ENCODE data around the gene AAGAB. TPM values are rescaled to one million over a fixed set of nuclear protein-coding genes. Genes with fewer than 3 reads are reported as not detected.
"Not testable (repeated sequence)": the region's sequence is repeated elsewhere in the genome, so short reads cannot be mapped to it uniquely, and the experiment has no call there.

Gene AAGAB
- total RNA-seq, 1 experiment from 2014 or later = 56.5 TPM

DNA sequence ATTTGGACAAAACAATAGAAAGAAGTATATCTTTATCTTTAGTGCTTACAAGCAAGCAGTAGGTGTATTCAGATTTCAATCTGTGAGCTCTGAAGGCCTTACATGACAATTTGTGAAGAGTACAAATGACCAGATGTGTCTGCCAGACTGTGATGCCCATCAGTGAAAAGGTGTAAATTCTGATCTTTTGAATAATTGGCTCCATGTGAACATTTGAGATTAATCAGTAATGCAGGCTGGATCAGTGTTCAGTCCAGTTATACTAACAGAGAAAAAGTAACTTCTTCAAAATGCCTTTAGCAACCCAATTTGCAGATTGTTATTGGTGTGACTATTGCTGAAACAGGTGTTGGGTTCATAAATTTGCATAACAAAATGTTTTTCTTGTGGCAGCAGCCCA is 5.3 kb upstream of the AAGAB start:
- H3K9me2 ChIP-seq (ENCODE audit: insufficient read depth) = no peaks in the 10 kb centered on the region
- CTCF ChIA-PET = no interaction called here
- no peak for TF ChIP-seq EZH2 (IDR thresholded peaks at IDR 0.05; ENCODE audit: low read depth)
- intact Hi-C loops (cut with micrococcal nuclease; ENCODE audit: unreplicated experiment) = no loop called here
- H3F3A ChIP-seq (ENCODE audit: insufficient read depth, low read depth) = peaks cover 11% of the 10 kb centered on the region; the same call in 1 of the 2 replicates
- no TSS peak for BruUV-seq (replicated peaks)
- no peak for DNase-seq
- no peak overlapping the region for H2AFZ ChIP-seq
- H3K27ac ChIP-seq = no peak overlapping the region
- H3K4me2 ChIP-seq = no peak overlapping the region
- no peaks in the 10 kb centered on the region for H3K79me2 ChIP-seq (ENCODE audit: low read depth)
- H3K27me3 ChIP-seq (ENCODE audit: insufficient read depth, low read depth) = no peaks in the 10 kb centered on the region
- H4K20me1 ChIP-seq (ENCODE audit: insufficient read depth) = no peaks in the 10 kb centered on the region
- POLR2A ChIA-PET (ENCODE audit: unreplicated experiment) = interaction anchor here (0.6 kb wide), 1 partner anchor 112 kb away, joined by 3 read pairs; no protein-coding TSS in a partner anchor
- H3K4me1 ChIP-seq (replicated peaks; ENCODE audit: insufficient read depth) = no peaks in the 10 kb centered on the region
- H3K9me3 ChIP-seq (ENCODE audit: insufficient read depth, low read depth) = no peaks in the 10 kb centered on the region
- no peak overlapping the region for H3K4me3 ChIP-seq
- no peaks in the 10 kb centered on the region for H3K36me3 ChIP-seq (ENCODE audit: low read depth)

DNA sequence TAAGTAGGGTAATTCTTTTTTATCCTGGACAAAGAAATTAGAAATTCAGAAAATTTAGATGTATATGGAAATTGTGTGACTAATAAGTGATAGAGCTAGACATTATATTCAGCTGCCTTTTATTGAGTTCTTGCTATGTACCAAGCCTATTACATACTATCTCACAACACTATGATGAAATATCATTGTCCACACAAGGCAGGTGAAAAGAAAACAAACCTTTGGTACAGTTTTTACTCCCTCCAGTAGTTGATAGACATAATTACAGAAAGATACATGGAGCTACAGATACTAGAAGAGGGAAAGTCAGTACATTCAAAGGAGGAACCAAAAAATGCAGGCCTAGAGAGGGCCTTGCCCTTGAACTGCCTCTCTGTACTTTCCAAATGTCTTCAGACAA is 4.9 kb upstream of the AAGAB start:
- no peak for DNase-seq
- H3K4me1 ChIP-seq (replicated peaks; ENCODE audit: insufficient read depth) = no peaks in the 10 kb centered on the region
- H3K4me3 ChIP-seq = no peak overlapping the region
- H4K20me1 ChIP-seq (ENCODE audit: insufficient read depth) = no peaks in the 10 kb centered on the region
- POLR2A ChIA-PET (ENCODE audit: unreplicated experiment) = interaction anchor here (0.6 kb wide), 2 partner anchors 14 to 1895 kb away, joined by 3 to 6 read pairs; no protein-coding TSS in a partner anchor
- no peaks in the 10 kb centered on the region for H3K9me3 ChIP-seq (ENCODE audit: insufficient read depth, low read depth)
- no peak overlapping the region for H3K27ac ChIP-seq
- no peak overlapping the region for H2AFZ ChIP-seq
- H3K79me2 ChIP-seq (ENCODE audit: low read depth) = 0 out of 2 replicates have a peak, but pooled peaks cover under 1% of the 10 kb centered on the region
- no peaks in the 10 kb centered on the region for H3K27me3 ChIP-seq (ENCODE audit: insufficient read depth, low read depth)
- peaks cover 12% of the 10 kb centered on the region; the same call in 1 of the 2 replicates for H3F3A ChIP-seq (ENCODE audit: insufficient read depth, low read depth)
- CTCF ChIA-PET = no interaction called here
- no peak for TF ChIP-seq CTCF (conservative IDR thresholded peaks at IDR 0.05)
- no peak for TF ChIP-seq EZH2 (IDR thresholded peaks at IDR 0.05; ENCODE audit: low read depth)
- no peaks in the 10 kb centered on the region for H3K36me3 ChIP-seq (ENCODE audit: low read depth)
- no TSS peak for BruUV-seq (replicated peaks)
- H3K9me2 ChIP-seq (ENCODE audit: insufficient read depth) = no peaks in the 10 kb centered on the region
- intact Hi-C loops (cut with micrococcal nuclease; ENCODE audit: unreplicated experiment) = no loop called here
- no peak overlapping the region for H3K4me2 ChIP-seq

- H2AFZ ChIP-seq; H3K27me3 ChIP-seq (ENCODE audit: insufficient read depth, low read depth); H3K4me2 ChIP-seq; H3K79me2 ChIP-seq (ENCODE audit: low read depth); BruUV-seq (replicated peaks); POLR2A ChIA-PET (ENCODE audit: unreplicated experiment); H4K20me1 ChIP-seq (ENCODE audit: insufficient read depth); H3K9me3 ChIP-seq (ENCODE audit: insufficient read depth, low read depth); H3K9me2 ChIP-seq (ENCODE audit: insufficient read depth); H3K36me3 ChIP-seq (ENCODE audit: low read depth); intact Hi-C loops (cut with micrococcal nuclease; ENCODE audit: unreplicated experiment); H3K27ac ChIP-seq; H3K4me3 ChIP-seq; H3K4me1 ChIP-seq (replicated peaks; ENCODE audit: insufficient read depth); CTCF ChIA-PET; DNase-seq: not testable (repeated sequence)
- H3F3A ChIP-seq (ENCODE audit: insufficient read depth, low read depth) = peaks cover 18% of the 10 kb centered on the region
Measured at GRCh38 chr15:67258412-67258811, 4.0 kb upstream of the AAGAB start.

DNA sequence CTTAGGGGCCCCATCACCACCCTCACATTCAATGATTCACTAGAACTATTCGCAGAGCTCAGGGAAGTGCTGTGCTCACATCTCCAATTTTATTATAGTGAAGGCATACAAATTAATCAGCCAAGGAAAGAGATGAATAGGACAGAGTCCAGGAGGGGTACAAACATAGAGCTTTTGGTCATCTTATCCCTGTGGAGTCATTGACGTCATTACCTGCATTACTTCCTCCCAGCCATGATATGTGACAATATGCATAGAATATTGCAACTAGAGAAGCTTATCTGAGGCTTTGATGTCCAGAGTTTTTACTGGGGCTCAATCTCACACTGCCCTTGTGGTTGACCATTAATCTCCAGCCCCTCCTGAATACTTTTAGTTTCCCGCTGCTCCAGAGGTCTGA is 1.6 kb upstream of the AAGAB start:
- Histone ChIP-seq H3F3A (ENCODE audit: insufficient read depth, low read depth) (peaks cover 18% of the 10 kb centered on the region), H3K4me1 (replicated peaks; ENCODE audit: insufficient read depth) (peaks cover 14% of the 10 kb centered on the region), H4K20me1 (ENCODE audit: insufficient read depth) (no peaks in the 10 kb centered on the region), H3K36me3 (ENCODE audit: low read depth) (no peaks in the 10 kb centered on the region; the same call in 1 of the 2 replicates), H3K79me2 (ENCODE audit: low read depth) (peaks cover 33% of the 10 kb centered on the region), H3K27me3 (ENCODE audit: insufficient read depth, low read depth) (no peaks in the 10 kb centered on the region), H3K9me2 (ENCODE audit: insufficient read depth) (no peaks in the 10 kb centered on the region), H3K4me3 (no peak overlapping the region; the same call in 1 of the 2 replicates), H2AFZ (no peak overlapping the region), H3K9me3 (ENCODE audit: insufficient read depth, low read depth) (no peaks in the 10 kb centered on the region), H3K4me2 (no peak overlapping the region), H3K27ac (no peak overlapping the region)
- intact Hi-C loops (cut with micrococcal nuclease; ENCODE audit: unreplicated experiment) = no loop called here
- CTCF ChIA-PET = interaction anchor here (0.6 kb wide), 1 partner anchor 653 kb away, joined by 4 read pairs; no protein-coding TSS in a partner anchor
- no peak for DNase-seq
- no TSS peak for BruUV-seq (replicated peaks)
- no peak for TF ChIP-seq CTCF (conservative IDR thresholded peaks at IDR 0.05)
- TF ChIP-seq EZH2 (IDR thresholded peaks at IDR 0.05; ENCODE audit: low read depth) = no peak
- POLR2A ChIA-PET (ENCODE audit: unreplicated experiment) = no interaction called here

All from PC-9 (cell line).